GM19240 (cell line): ENCODE data around the gene PNMA6E.

Experiments used
- DNase-seq: peaks from one replicate; pipeline ENCODE4 v3.0.0; 2011; ENCODE audit warnings: low spot score; ENCODE audit not compliant: insufficient read length

PNMA6E gene

DNA sequence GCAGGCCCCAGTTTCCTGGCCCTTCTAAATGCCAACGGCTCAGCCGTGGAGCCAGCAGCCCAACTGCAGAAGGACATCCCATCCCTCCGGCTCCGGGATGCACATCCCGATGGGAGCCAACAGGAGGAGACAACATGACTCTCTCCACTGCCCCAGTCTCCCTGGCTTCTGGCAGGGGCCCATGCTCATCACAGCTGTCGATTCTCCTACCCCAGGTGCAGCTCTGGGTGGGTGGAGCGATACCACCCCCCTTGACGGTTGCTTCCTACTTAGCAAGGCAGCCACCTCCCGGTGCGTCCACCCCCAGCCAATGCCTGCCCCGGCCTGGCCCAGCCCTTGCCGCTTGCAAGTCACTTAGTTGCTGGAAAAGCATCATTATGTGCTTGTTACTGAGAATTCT lies 47.7 kb downstream of the PNMA6E start:
- DNase-seq: no peak

DNA sequence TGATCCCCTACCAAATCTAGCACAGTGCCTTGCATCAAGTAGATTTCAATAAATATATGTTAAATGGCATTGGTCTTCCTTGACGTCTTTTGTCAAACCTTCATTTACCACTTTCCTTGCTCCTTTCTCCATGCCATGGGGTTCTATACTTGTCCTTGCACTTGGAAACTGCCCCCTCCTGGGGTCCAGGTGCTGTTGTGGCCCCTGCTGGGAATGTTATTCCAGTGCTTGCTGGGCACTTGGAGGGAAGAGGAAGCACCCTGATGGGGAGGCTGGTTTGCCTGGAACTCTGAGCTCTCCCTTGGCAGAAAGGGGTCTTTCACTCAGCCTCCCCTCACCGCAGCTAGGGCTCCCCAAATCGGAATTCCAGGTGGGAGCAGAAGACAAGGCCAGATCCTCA lies 48.3 kb downstream of the PNMA6E start:
- no peak for DNase-seq

- no peak for DNase-seq
Observed at GRCh38 chrX:153351981-153352380, 49.2 kb downstream of the PNMA6E start.

- DNase-seq: no peak
Observed at GRCh38 chrX:153349952-153350351, 51.2 kb downstream of the PNMA6E start.

- DNase-seq: no peak
Observed at GRCh38 chrX:153348421-153348820, 52.7 kb downstream of the PNMA6E start.

GRCh38 chrX:153347530-153347929 lies 53.6 kb downstream of the PNMA6E start:
- DNase-seq: no peak
